HG03135 (cell line): ENCODE data around the gene LACC1.

Experiments
- ATAC-seq: cut with Tn5 transposase; IDR thresholded peaks from one replicate; pipeline ENCODE4 v1.9.1; 2021; ENCODE audit warnings: mild to moderate bottlenecking, moderate library complexity; ENCODE audit not compliant: unreplicated experiment

The LACC1 gene

DNA sequence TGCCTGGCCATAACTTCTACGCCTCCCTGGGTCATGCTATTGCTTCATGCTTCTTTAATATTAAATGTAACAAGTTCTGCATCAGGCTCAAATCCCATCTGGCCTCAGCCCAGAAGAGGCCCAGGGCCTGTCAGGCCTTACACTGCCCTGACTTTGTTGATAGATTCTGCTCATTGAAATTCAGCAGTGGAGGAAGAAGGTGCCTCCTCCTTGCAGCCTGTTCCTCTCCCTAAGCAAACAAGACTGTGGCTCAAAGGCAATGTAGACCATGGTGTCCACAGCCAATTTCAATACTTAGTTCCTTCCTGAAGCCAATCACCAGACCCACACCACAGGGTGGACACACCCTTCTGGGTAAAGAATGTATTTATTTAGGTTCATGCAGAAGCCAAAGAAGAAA is 59.4 kb downstream of the LACC1 start:
- no peak for ATAC-seq

DNA sequence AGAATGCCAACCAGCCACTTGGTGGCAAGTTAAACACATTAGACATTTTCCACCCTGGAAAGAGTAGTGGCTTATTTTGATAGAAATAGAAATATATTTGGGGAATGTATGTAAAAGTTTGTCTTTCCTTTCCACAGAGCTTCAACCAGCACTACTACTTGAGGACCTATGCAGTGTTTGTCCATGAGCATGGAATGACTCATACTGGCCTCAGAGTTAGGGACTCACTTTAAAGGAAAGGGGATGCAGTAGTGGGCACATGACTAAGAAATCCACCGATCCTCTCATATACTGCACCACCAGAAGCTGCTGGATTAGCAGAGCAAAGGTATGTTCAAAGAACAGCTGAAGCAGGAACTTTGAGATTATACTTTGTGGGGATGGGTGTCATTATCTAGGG is 62.6 kb downstream of the LACC1 start:
- ATAC-seq: no peak
